Gastroesophageal sphincter (tissue), 4 donors: ENCODE data around the gene ICA1. TPM values are rescaled to one million over a fixed set of nuclear protein-coding genes. Genes with fewer than 3 reads are reported as not detected.
"Not testable (repeated sequence)": the region's sequence is repeated elsewhere in the genome, so short reads cannot be mapped to it uniquely, and the experiment has no call there.

ENCODE experiments used
- ATAC-seq: fragments of 150-250 bp; one replicate; pipeline ENCODE4 v1.9.1; 2016; ENCODE audit warnings: mild to moderate bottlenecking, moderate library complexity
- H3K27ac ChIP-seq, 4 donors: fragments of 200-600 bp; sonication (generic) in 3 of 4; 1 replicate in 3 of 4; 2 replicates in 1 of 4; pipeline ENCODE4 v1.5.1; 2016 to 2019
- H3K27me3 ChIP-seq: fragments of 200-600 bp; sonication (generic); one replicate; pipeline ENCODE4 v1.5.1; 2019
- H3K36me3 ChIP-seq, 2 donors: fragments of 200-600 bp; sonication (generic); one replicate each; pipeline ENCODE4 v1.5.1; 2019; ENCODE audit warnings: control low read depth in 1 of 2
- H3K4me1 ChIP-seq, 3 donors: fragments of 200-600 bp; sonication (generic); 1 replicate in 2 of 3; 2 replicates in 1 of 3; pipeline ENCODE4 v1.5.1; 2016 to 2019; ENCODE audit warnings: control low read depth in 2 of 3
- H3K4me3 ChIP-seq, 2 donors: fragments of 200-600 bp; sonication (generic); one replicate each; pipeline ENCODE4 v1.5.1; 2019; ENCODE audit warnings: mild to moderate bottlenecking in 1 of 2, moderate library complexity in 1 of 2
- H3K9me3 ChIP-seq, 3 donors: fragments of 200-600 bp; sonication (generic); one replicate each; pipeline ENCODE4 v1.5.1; 2017 to 2019; ENCODE audit warnings: control low read depth in 2 of 3
- CTCF ChIP-seq, 4 experiments: fragments of 200-600 bp in 2 of 4; fragments of 450-650 bp in 2 of 4; sonication (generic) in 1 of 4; IDR thresholded peaks; one replicate each; pipeline ENCODE4 v1.5.1; 2017 to 2019; ENCODE audit warnings: antibody characterized with exemption in 4 of 4, mild to moderate bottlenecking in 2 of 4, moderate library complexity in 2 of 4
- EP300 ChIP-seq: sonication (generic); formaldehyde crosslinking; IDR thresholded peaks from one replicate; pipeline ENCODE4 v1.6.1; 2017; ENCODE audit warnings: antibody characterized with exemption, mild to moderate bottlenecking
- POLR2A ChIP-seq, 2 donors: fragments of 450-650 bp; IDR thresholded peaks; one replicate each; pipeline ENCODE4 v1.6.1; 2017; ENCODE audit warnings: antibody characterized with exemption in 2 of 2, mild to moderate bottlenecking in 2 of 2, moderate library complexity in 1 of 2
- POLR2AphosphoS5 ChIP-seq: sonication (generic); formaldehyde crosslinking; IDR thresholded peaks from one replicate; pipeline ENCODE4 v1.6.1; 2017; ENCODE audit warnings: antibody characterized with exemption
- WGBS, 2 donors: methylation state at CpG; one replicate each; pipeline ENCODE4 v1.1.5; 2018; ENCODE audit warnings: low coverage in 1 of 2; 5-methylcytosine and 5-hydroxymethylcytosine counted together
- total RNA-seq, 4 donors: library from RNA; depleted of rRNA; stranded (reverse); fragments of >200 nt; gene quantifications; one replicate each; pipeline ENCODE4 v1.1.0, GENCODE V29; 2016

The ICA1 gene
- total RNA-seq, 4 donors from 2014 or later: 6.6 to 11.7 (median 8.2) TPM

- H3K27ac ChIP-seq: no peak overlapping the region
- peaks cover 0 to 29% (median 0%) of the 10 kb centered on the region in 3 donors for H3K9me3 ChIP-seq
- no peaks in the 10 kb centered on the region for H3K27me3 ChIP-seq
- TF ChIP-seq POLR2A (IDR thresholded peaks at IDR 0.05) (no peak), EP300 (no peak), POLR2AphosphoS5 (no peak), CTCF (IDR thresholded peaks at IDR 0.05) (no peak)
- no peaks in the 10 kb centered on the region for H3K36me3 ChIP-seq
- no peak for ATAC-seq
- no peaks in the 10 kb centered on the region for H3K4me1 ChIP-seq
- 84 to 95% methylated on average over 1 to 5 of the region's 9 CpGs for WGBS, 2 donors
- no peak overlapping the region for H3K4me3 ChIP-seq
Measured at GRCh38 chr7:8103282-8103681, 158.7 kb downstream of the ICA1 start.

DNA sequence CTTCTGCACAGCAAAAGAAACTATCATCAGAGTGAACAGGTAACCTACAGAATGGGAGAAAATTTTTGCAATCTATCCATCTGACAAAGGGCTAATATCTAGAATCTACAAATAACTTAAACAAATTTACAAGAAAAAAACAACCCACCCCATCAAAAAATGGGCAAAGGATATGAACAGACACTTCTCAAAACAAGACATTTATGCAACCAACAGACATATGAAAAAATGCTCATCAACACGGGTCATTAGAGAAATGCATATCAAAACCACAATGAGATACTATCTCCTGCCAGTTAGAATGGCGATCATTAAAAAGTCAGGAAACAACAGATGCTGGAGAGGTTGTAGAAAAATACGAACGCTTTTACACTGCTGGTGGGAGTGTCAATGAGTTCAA, 160.7 kb downstream of the ICA1 start:
- H3K4me3 ChIP-seq, ATAC-seq, H3K36me3 ChIP-seq, H3K27ac ChIP-seq, H3K4me1 ChIP-seq, H3K27me3 ChIP-seq: not testable (repeated sequence)
- 88 to 93% methylated on average over 4 of the region's 4 CpGs for whole genome bisulfite sequencing, 2 donors
- H3K9me3 ChIP-seq: peaks cover 0 to 35% (median 0%) of the 10 kb centered on the region in 3 donors

DNA sequence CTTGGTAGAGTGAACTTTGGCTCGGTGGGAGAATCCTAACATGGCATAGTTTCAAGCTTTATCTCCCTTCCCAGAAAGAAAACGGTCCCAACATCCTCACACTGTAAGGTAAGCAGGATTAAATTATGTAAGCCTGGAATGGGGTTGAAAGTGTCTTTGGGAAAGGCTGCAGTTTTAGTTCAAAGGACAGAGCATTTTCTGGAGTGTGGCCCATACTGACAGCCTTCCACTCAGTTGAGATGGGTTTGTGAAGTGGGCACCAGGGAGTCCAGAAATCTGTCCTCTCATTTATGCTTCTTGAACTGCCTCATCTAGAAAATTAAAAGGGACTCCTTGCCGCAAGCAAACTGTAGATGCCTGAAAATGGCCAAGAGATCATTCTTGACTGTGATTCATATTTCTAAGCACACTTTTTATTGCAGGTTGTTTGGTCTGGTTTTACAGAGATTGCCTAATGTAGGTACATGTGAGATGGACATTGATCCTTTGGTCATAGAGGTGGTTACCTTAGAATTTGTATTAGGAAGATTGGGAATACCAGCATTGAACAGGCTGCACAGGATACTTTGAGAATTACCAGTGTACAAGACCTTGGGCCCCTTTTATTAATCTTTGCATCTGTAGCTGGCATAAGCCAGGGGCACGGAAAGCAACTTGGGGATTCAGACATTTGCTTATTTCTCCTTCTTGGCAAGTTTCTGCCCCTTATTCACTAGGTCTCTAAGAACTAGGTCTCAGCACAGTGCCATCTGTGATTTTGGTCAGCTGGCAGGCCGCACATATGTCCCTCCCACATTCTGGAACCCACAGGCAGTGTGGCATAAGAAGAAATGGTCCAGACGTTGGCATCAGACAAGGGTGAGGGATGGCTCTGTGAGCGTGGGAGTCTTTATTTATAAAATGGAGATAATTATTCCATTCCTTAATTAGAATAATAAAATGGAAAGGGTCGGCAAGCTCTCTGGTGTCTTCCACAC, 167.5 kb downstream of the ICA1 start:
- no peak for TF ChIP-seq POLR2A (IDR thresholded peaks at IDR 0.05)
- TF ChIP-seq EP300: no peak
- TF ChIP-seq POLR2AphosphoS5: no peak
- no peak for TF ChIP-seq CTCF (IDR thresholded peaks at IDR 0.05)
- WGBS, 2 donors: 80 to 95% methylated on average over 4 to 6 of the region's 8 CpGs
- H3K4me1 ChIP-seq: no peaks in the 10 kb centered on the region
- no peak overlapping the region for H3K4me3 ChIP-seq
- H3K27ac ChIP-seq: no peak overlapping the region
- H3K36me3 ChIP-seq: no peaks in the 10 kb centered on the region
- H3K9me3 ChIP-seq: peaks cover 0 to 11% (median 0%) of the 10 kb centered on the region in 3 donors
- no peaks in the 10 kb centered on the region for H3K27me3 ChIP-seq
- ATAC-seq: no peak

DNA sequence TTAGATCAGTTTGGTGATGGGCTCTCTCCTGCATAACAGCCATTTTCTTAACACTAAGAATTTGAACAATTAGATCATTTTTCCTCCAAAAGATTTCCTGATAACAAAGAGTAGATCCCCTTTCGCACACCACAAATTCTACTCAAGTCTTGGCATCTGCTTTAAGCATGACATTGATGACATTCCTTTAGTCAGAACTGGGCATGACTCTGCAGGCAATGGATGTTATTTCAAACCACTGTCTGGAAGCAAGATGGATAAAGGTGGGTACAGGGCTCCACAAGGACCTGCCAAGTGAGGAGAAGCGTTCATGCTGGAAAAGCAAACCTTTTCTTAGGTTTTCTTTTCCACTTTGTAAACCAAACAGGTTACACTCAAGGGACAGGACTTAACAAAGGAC, 169.8 kb downstream of the ICA1 start:
- H3K27ac ChIP-seq: no peak overlapping the region
- H3K4me1 ChIP-seq: no peaks in the 10 kb centered on the region
- H3K27me3 ChIP-seq: no peaks in the 10 kb centered on the region
- TF ChIP-seq POLR2AphosphoS5 (no peak), CTCF (IDR thresholded peaks at IDR 0.05) (no peak), POLR2A (IDR thresholded peaks at IDR 0.05) (no peak), EP300 (no peak)
- no peaks in the 10 kb centered on the region for H3K9me3 ChIP-seq
- no peak overlapping the region for H3K4me3 ChIP-seq
- 83% methylated on average over 2 of the region's 2 CpGs for WGBS, 2 donors
- no peak for ATAC-seq
- H3K36me3 ChIP-seq: peaks cover 0 to 2% of the 10 kb centered on the region in 2 donors

DNA sequence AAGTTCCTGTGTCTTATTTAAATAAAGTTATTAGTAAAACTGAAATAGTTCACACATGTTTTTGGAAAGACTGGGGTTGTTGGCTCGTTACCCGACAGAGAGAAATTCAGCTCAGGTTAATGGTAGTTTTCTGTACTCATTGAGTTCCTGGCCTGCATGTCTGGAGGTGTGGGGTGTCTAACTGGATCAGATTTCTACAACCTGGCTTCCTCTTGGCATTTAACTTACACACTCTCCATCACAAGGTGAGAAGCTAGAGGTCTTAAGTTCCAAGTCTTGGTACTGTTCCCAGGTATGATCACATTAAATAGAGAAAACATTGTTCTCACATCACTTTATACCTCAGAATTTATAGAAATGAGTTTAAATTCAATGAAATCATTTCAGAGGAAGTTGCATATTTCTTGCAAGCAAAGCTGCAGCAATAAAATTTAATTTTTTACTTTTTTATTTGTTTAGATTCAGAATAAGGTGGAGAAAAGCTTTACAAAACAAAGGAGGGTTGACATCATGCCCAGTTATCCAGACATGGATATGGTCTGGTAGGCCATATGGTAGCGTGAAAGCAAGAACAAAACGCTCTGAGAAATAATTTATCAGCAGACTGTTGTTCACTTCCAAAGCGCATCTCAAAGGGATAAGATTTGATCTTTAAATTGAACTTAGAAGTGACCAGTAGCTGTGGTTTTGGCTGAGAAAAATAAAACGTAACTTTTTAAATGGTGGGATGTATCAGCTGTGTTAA, 172.8 kb downstream of the ICA1 start:
- no peak overlapping the region for H3K27ac ChIP-seq
- peaks cover 0 to 22% of the 10 kb centered on the region in 2 donors for H3K36me3 ChIP-seq
- WGBS, 2 donors: 83 to 86% methylated on average over 6 of the region's 6 CpGs
- no peak overlapping the region for H3K4me3 ChIP-seq
- TF ChIP-seq POLR2A (IDR thresholded peaks at IDR 0.05) (no peak), POLR2AphosphoS5 (no peak), EP300 (no peak), CTCF (IDR thresholded peaks at IDR 0.05) (no peak)
- ATAC-seq: no peak
- no peaks in the 10 kb centered on the region for H3K27me3 ChIP-seq
- no peaks in the 10 kb centered on the region for H3K4me1 ChIP-seq
- no peaks in the 10 kb centered on the region for H3K9me3 ChIP-seq
